A549 (cell line): ENCODE data around the gene PHAF1. TPM values are rescaled to one million over a fixed set of nuclear protein-coding genes. Genes with fewer than 3 reads are reported as not detected.
A peak's percentile ranks its signal among the peaks of the same experiment; 100 is the strongest.

Source experiments
- ATAC-seq, 2 experiments: fragments of 200-7000 bp in 1 of 2; fragments of >200 bp in 1 of 2; cut with Nextera tagmentation in 1 of 2; cut with Tn5 transposase in 1 of 2; 3 replicates each; pipeline versions ENCODE4 v1.8.0 to v1.9.1; 2018 to 2020; ENCODE audit warnings: mild to moderate bottlenecking in 1 of 2, moderate library complexity in 1 of 2
- CTCF ChIA-PET: fragments of 300-600 bp; sonication (Branson Sonifier 250); formaldehyde crosslinking; extraction: SDS; loops from one replicate; lab custom pipeline; 2021; ENCODE audit warnings: antibody characterized with exemption, inconsistent platforms; lab: Yijun Ruan, JAX
- POLR2A ChIA-PET: fragments of 350-600 bp; formaldehyde crosslinking; extraction: SDS; loops from one replicate; lab custom pipeline; 2021; ENCODE audit warnings: antibody characterized with exemption, inconsistent platforms; lab: Yijun Ruan, JAX
- DNase-seq, 2 experiments: peaks; one replicate each; pipeline versions ENCODE4 v3.0.0 to v3.0.0-alpha.2; 2011 to 2016; ENCODE audit warnings: low read depth in 1 of 2, low spot score in 1 of 2
- FAIRE-seq: peaks from 2 replicates; lab custom pipeline; 2011; peaks lifted over from hg19 to GRCh38; lab: Jason Lieb, UNC
- H3K27ac ChIP-seq, 2 experiments: fragments of >200 bp; sonication (Bioruptor Twin); formaldehyde crosslinking; 3 replicates each; pipeline ENCODE4 v1.5.1; 2016 to 2017
- H3K4me1 ChIP-seq: fragments of >200 bp; sonication (Bioruptor Twin); formaldehyde crosslinking; 3 replicates; pipeline ENCODE4 v1.6.1; 2016
- H3K4me2 ChIP-seq: fragments of >200 bp; sonication (Bioruptor Twin); formaldehyde crosslinking; 3 replicates; pipeline ENCODE4 v1.6.1; 2016
- H3K4me3 ChIP-seq: fragments of >200 bp; sonication (Bioruptor Twin); formaldehyde crosslinking; 3 replicates; pipeline ENCODE4 v1.5.1; 2016
- H3K9me3 ChIP-seq: fragments of >200 bp; sonication (Bioruptor Twin); formaldehyde crosslinking; 3 replicates; pipeline ENCODE4 v1.6.1; 2016
- BCL3 ChIP-seq: fragments of >200 bp; sonication (Bioruptor Twin); formaldehyde crosslinking; IDR thresholded peaks from 3 replicates; pipeline ENCODE4 v1.6.1; 2016
- CHD4 ChIP-seq: fragments of 200-600 bp; sonication (generic); IDR thresholded peaks from 2 replicates; pipeline ENCODE4 v1.6.1; 2016; ENCODE audit warnings: antibody characterized with exemption, mild to moderate bottlenecking, borderline replicate concordance
- E2F6 ChIP-seq: IDR thresholded peaks from 2 replicates; pipeline ENCODE4 v1.6.1; 2012; ENCODE audit warnings: low read depth, borderline replicate concordance
- ESRRA ChIP-seq: fragments of 150-350 bp; IDR thresholded peaks from 2 replicates; pipeline ENCODE4 v1.6.1; 2014; ENCODE audit warnings: mild to moderate bottlenecking, low read length, borderline replicate concordance
- GATA3 ChIP-seq: IDR thresholded peaks from 2 replicates; pipeline ENCODE4 v1.6.1; 2012; ENCODE audit warnings: borderline replicate concordance
- HDAC2 ChIP-seq: fragments of 200-600 bp; sonication (generic); IDR thresholded peaks from 2 replicates; pipeline ENCODE4 v1.6.1; 2016
- HES2 ChIP-seq: fragments of >200 bp; sonication (Bioruptor Twin); formaldehyde crosslinking; IDR thresholded peaks from 2 replicates; pipeline ENCODE4 v1.6.1; 2016
- HEYL ChIP-seq: fragments of 250-450 bp; sonication (Bioruptor Pico); IDR thresholded peaks from 2 replicates; pipeline ENCODE4 v1.8.0; 2021; ENCODE audit warnings: mild to moderate bottlenecking, moderate library complexity
- HOXA7 ChIP-seq: fragments of 250-450 bp; sonication (Bioruptor Pico); IDR thresholded peaks from 2 replicates; pipeline ENCODE4 v1.5.0; 2020; ENCODE audit warnings: mild to moderate bottlenecking, moderate library complexity
- JUN ChIP-seq, 2 experiments: fragments of >200 bp; sonication (Bioruptor Twin); formaldehyde crosslinking; IDR thresholded peaks; 2 replicates in 1 of 2; 3 replicates in 1 of 2; pipeline ENCODE4 v1.6.1; 2016 to 2017
- KDM1A ChIP-seq: fragments of 200-600 bp; sonication (generic); IDR thresholded peaks from 2 replicates; pipeline ENCODE4 v1.6.1; 2016; ENCODE audit warnings: low read depth, mild to moderate bottlenecking
- MAX ChIP-seq: IDR thresholded peaks from 2 replicates; pipeline ENCODE4 v1.6.1; 2012
- MYC ChIP-seq: IDR thresholded peaks from 2 replicates; pipeline ENCODE4 v1.6.1; 2012; ENCODE audit warnings: mild to moderate bottlenecking, inconsistent platforms, low read length, improper control_type of control experiment, borderline replicate concordance
- NFE2L2 ChIP-seq: fragments of 150-350 bp; conservative IDR thresholded peaks from 2 replicates; pipeline ENCODE4 v1.6.1; 2014; ENCODE audit warnings: low read length
- NPAS2 ChIP-seq: fragments of 250-450 bp; sonication (Bioruptor Pico); IDR thresholded peaks from 2 replicates; pipeline ENCODE4 v1.8.0; 2022; ENCODE audit warnings: mild to moderate bottlenecking, moderate library complexity, borderline replicate concordance
- NR3C1 ChIP-seq: fragments of >200 bp; sonication (Bioruptor Twin); formaldehyde crosslinking; IDR thresholded peaks from 3 replicates; pipeline ENCODE4 v1.6.1; 2017
- PBX3 ChIP-seq: IDR thresholded peaks from 2 replicates; pipeline ENCODE4 v1.6.1; 2012
- PHF8 ChIP-seq: fragments of 200-600 bp; sonication (generic); IDR thresholded peaks from 2 replicates; pipeline ENCODE4 v1.6.1; 2016; ENCODE audit warnings: low read depth, mild to moderate bottlenecking, antibody characterized with exemption, moderate library complexity, borderline replicate concordance
- POLR2A ChIP-seq: IDR thresholded peaks from 2 replicates; pipeline ENCODE4 v1.6.1; 2012; ENCODE audit warnings: mild to moderate bottlenecking, low read length
- POLR2AphosphoS2 ChIP-seq: conservative IDR thresholded peaks from 2 replicates; pipeline ENCODE4 v1.6.1; 2012; ENCODE audit warnings: low read length, improper control_type of control experiment, inconsistent platforms
- RAD21 ChIP-seq, 2 experiments: fragments of >200 bp in 1 of 2; sonication (Bioruptor Twin) in 1 of 2; formaldehyde crosslinking in 1 of 2; IDR thresholded peaks in 1 of 2; conservative IDR thresholded peaks in 1 of 2; 2 replicates in 1 of 2; 3 replicates in 1 of 2; pipeline ENCODE4 v1.6.1; 2012 to 2018; ENCODE audit warnings: inconsistent platforms in 1 of 2
- SREBF2 ChIP-seq: fragments of 450-650 bp; IDR thresholded peaks from 2 replicates; pipeline ENCODE4 v1.6.1; 2014; ENCODE audit warnings: mild to moderate bottlenecking, moderate library complexity
- TFCP2L1 ChIP-seq: fragments of 250-450 bp; sonication (Bioruptor Pico); IDR thresholded peaks from 2 replicates; pipeline ENCODE4 v1.5.0; 2021; ENCODE audit warnings: mild to moderate bottlenecking
- ZC3H11A ChIP-seq: fragments of 450-650 bp; IDR thresholded peaks from 2 replicates; pipeline ENCODE4 v1.6.1; 2014; ENCODE audit warnings: antibody characterized with exemption, mild to moderate bottlenecking
- ZFP36 ChIP-seq: fragments of 450-650 bp; IDR thresholded peaks from 2 replicates; pipeline ENCODE4 v1.6.1; 2014; ENCODE audit warnings: borderline replicate concordance; ENCODE audit not compliant: partially characterized antibody
- ZSCAN20 ChIP-seq: fragments of 250-450 bp; sonication (Bioruptor Pico); IDR thresholded peaks from 2 replicates; pipeline ENCODE4 v1.8.0; 2022; ENCODE audit warnings: mild to moderate bottlenecking, moderate library complexity
- WGBS: methylation state at CpG from one replicate; pipeline ENCODE4 v1.1.6; 2017; ENCODE audit errors: missing lambda C conversion rate; 5-methylcytosine and 5-hydroxymethylcytosine counted together
- polyA plus RNA-seq, 4 experiments: library from polyadenylated mRNA; depleted of rRNA in 3 of 4; stranded (reverse); fragments of >200 nt; fragmentation: RNase III in 1 of 4; extraction: RNeasy Plus Mini Kit Qiagen cat#74134 plus additional on column Dnase treatment in 1 of 4; gene quantifications; 2 replicates in 3 of 4; 3 replicates in 1 of 4; pipeline ENCODE4 v1.2.3, GENCODE V29; 2011 to 2017

Gene PHAF1
- polyA plus RNA-seq, 2 of the 4 experiments (the other 2 are of a cell fraction): 21.6 to 37.6 TPM

GRCh38 chr16:67183627-67184452 is 74.1 kb downstream of the PHAF1 start, which contains the start of gene MATCAP1 (continued):
- no peak for TF ChIP-seq KDM1A
- TF ChIP-seq HDAC2: no peak
- peak; percentile 49 for TF ChIP-seq MAX
- no peak for TF ChIP-seq NPAS2
- TF ChIP-seq PBX3: peak; percentile 91
- no peak for TF ChIP-seq HOXA7 (CRISPR knock-in tag)
- TF ChIP-seq GATA3: no peak
- no peak for TF ChIP-seq HES2
- TF ChIP-seq POLR2AphosphoS2: no peak
- TF ChIP-seq TFCP2L1 (CRISPR knock-in tag): no peak
- no peak for TF ChIP-seq NR3C1
- TF ChIP-seq POLR2A: peak; percentile 45
- TF ChIP-seq HEYL: no peak
- no peak for TF ChIP-seq MYC
- no peak for TF ChIP-seq ZC3H11A

GRCh38 chr16:67184453-67184994 is 74.8 kb downstream of the PHAF1 start:
- TF ChIP-seq NFE2L2: no peak
- no peak for TF ChIP-seq SREBF2
- TF ChIP-seq TFCP2L1 (CRISPR knock-in tag): no peak
- no peak for TF ChIP-seq MAX
- TF ChIP-seq ZC3H11A: no peak
- no peak for TF ChIP-seq ESRRA
- TF ChIP-seq JUN (IDR thresholded peaks at IDR 0.05): no peak
- no peak for TF ChIP-seq E2F6
- TF ChIP-seq HDAC2: no peak
- no peak for TF ChIP-seq PBX3
- no peak for TF ChIP-seq HES2
- TF ChIP-seq BCL3: no peak
- TF ChIP-seq HOXA7 (CRISPR knock-in tag): no peak
- no peak for TF ChIP-seq ZSCAN20 (CRISPR knock-in tag)
- no peak for TF ChIP-seq RAD21 (conservative IDR thresholded peaks at IDR 0.05 in 1 of 2, IDR thresholded peaks at IDR 0.05 in 1 of 2)
- no peak for TF ChIP-seq ZFP36
- no peak for TF ChIP-seq CHD4
- TF ChIP-seq PHF8: no peak
- Histone ChIP-seq H3K27ac (peak overlapping the region; percentile 93 to 97), H3K4me2 (peak overlapping the region; percentile 89), H3K9me3 (no peaks in the 10 kb centered on the region), H3K4me3 (peak overlapping the region; percentile 66), H3K4me1 (peaks cover 33% of the 10 kb centered on the region)
- WGBS: 41% methylated on average over 46 of the region's 59 CpGs
- FAIRE-seq (no peak), DNase-seq (peak in 1 of 2 experiments; percentile 40), ATAC-seq (peak; percentile 37 to 47)
- POLR2A ChIA-PET: interaction anchor here (1.5 to 1.6 kb wide), 3 partner anchors 10 to 167 kb away, joined by 3 to 4 read pairs (median 3); partner anchors contain the start of gene TMEM208
- CTCF ChIA-PET: interaction anchor here (0.5 to 10.7 kb wide), 56 partner anchors 10 to 293 kb away, joined by 3 to 162 read pairs (median 5); partner anchors contain the start of genes B3GNT9, CES3, FBXL8 and NOL3
